AG08396 (cell line): ENCODE measurements around the gene DAAM1.

Experiments
- DNase-seq: peaks from one replicate; pipeline ENCODE4 v3.0.0; 2012; ENCODE audit warnings: low spot score, mixed read lengths

Gene DAAM1

DNA sequence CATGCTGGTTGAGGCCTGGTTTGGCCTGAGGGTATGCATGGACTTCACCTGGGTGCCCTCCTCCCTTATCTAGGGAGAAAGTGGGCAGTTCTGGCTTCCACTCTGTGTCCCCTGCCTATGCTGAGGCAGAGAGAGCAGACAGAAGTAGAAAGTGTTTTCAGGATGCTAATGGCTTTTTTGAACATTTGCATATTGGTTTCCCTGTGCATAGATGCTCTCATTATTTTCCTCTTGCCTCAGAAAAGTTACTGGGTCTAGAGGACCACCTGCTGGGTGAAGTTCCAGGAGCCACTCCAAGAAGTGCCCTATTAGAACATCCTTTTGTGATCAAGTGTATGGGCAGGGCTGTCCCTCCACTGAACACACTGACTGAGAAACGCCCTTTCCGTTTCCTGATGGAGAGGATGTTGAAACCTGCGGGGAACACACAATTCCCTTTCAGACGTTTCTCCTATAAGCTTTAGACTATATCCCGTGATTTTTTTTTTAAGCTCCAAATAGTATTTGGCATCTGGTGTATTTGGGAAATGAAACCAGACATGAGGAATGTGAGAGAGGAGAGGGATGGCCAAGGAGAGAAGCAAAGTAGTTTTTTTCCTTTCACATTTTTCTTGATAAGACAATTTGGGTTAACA, 66.6 kb downstream of the DAAM1 start:
- DNase-seq: no peak

DNA sequence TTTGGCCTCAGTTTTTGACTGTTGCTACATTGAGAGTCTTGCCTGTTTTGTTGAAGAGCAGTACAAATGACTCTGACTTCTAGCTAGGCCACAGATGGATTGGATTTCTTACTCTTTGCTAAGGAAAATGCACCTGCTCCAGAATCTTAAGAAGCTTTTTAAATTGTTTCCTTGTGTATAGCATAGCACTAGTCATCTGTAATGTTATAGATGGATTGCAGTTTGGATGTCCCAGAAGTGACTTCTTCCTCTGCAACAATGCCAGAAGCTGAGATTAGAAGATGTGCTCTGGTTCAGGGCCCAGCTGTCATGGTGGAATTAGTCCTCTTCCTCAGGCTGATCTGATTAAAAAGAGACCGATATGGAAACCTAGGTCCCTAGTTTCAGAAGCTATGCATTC, 67.9 kb downstream of the DAAM1 start:
- no peak for DNase-seq

DNA sequence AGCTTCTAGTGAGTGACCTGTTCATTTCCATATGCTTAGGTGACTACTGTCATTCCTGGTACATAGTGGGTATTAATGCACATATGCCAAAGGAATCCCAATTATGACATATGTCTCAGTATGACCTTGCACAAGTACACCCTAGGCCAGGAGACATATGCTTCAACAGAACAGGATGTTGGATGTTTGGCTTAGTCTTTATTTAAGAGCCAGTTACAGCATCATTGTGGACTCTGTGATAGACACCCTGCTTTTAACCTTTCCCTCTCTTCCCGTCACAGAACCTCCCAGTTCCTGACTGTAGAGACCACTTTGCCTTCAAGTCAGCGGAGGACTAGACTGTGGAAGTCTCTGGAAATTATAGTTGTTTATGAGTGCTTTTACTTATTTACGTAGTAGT, 72.9 kb downstream of the DAAM1 start:
- no peak for DNase-seq

DNA sequence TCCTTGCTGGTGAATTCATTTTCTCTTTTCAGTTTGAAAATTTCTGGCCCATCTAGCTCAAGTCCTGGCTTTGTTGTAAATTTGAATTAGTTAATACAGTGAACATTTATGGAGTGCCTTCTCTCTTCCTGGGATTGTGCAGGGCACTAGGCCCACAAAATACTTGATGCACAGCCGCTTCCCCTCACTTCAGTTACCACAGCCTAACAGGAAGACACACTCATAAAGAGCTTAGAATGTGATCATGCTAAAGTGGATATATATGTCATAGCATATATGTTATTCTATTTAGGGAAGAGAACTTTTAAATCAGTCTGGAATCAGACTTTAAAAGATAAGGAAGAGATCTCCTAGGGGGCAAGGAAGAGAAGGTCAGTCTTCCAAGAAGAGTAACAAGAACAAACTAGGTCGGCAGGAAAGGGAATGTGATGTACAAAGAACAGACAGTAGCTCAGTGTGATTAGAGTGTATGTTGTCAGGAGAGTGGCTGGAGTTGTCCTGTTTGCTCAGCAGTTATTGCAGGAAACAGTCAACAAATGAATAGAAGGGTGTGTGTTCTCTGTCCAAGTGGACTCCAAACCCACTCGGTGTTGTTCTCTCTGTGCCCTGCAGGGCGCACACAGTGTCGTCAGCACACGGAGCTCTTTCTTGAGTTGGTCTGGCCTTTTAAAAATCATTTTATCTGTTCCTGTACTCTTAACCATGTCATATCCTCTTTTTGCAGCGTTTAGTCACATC, 74.4 kb downstream of the DAAM1 start:
- no peak for DNase-seq

DNA sequence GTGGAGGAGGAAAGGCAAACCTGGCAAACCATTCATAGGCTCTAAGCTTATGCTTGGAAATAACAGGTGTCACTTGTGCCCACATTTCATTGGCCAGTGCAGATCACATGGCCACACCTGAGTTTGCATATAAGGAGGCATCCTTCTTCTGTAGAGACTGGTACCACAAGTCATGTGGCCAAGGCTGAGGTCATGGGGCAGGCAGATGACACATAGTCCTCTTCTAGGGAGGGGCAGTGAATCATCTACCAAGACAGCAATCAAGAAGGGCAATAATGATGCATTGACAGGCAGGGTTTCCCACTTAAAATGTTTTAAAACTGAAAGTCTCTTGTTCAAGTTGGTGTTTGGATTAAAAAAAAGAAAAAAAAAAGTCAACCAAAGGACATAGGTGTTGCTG, 77.3 kb downstream of the DAAM1 start:
- no peak for DNase-seq

DNA sequence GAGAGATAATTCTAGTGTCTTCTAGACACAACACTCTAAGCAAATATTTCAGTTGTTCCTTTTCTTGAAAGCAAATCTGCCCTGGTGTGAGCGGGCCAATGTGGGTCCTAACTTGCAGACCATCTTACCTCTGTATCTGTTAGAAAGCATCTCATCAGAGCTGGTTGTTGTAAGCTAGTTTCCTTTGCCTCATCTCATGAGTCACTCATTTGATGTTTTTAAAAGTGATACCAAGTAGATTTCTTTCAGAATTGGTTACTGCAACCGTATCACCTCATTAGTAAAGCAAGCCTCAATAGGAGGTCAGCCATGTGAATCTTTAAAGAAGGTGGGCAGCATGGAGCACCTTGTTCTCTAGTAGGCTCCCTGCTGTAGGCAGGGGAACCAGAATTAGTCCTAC, 78.6 kb downstream of the DAAM1 start:
- DNase-seq: no peak

DNA sequence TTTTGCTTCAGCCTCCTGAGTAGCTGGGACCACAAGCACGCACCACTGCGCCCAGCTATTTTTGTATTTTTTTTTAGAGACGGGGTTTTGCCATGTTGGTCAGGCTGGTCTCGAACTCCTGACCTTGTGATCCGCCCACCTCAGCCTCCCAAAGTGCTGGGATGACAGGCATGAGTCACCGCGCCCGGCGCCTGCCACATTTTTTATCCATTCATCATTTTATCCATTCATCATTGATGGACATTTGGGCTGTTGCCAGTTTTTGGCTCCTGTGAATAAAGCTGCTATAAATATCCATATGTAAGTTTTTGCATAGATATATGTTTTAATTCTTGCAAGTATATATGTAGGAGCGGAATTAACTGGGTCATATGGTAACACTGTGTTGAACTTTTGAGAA, 79.5 kb downstream of the DAAM1 start:
- DNase-seq: no peak

DNA sequence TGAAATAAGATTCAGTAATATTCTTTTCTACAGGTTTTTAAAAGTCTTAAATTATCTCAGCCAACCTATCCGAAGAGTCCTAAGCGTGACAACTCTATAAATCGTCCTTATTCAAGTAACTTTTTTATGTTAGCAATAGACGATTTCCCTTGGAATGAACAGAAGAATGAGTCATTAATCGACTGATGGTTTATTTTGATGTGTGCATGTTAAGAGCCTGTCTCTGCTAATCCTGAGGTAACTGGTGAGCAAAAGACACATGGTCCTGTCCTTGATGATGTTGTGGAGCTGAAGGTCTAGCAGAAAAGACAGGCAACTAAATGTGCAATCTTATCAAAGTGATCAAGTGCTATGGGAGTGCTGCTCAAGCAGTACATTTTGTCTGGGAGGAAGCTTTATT, 80.4 kb downstream of the DAAM1 start:
- DNase-seq: no peak

DNA sequence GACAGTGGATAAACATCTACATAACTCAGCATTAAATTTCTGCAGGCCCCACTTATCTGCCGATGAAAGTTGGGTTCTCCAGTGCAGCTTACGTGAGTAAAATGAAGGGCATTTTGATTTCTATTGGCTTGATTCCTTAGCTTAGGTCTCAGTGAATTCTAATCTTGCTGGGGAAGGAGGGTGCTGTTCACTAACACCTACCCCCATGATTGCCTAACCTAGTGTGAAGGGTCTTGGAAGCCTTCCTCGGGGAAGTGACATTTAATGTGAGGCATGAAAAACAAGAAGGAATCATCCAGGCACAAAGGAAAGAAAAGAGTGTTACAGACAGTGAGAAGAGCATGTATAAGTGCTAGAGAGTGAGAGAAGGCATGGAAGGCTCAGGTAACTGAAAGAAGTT, 81.0 kb downstream of the DAAM1 start:
- no peak for DNase-seq

DNA sequence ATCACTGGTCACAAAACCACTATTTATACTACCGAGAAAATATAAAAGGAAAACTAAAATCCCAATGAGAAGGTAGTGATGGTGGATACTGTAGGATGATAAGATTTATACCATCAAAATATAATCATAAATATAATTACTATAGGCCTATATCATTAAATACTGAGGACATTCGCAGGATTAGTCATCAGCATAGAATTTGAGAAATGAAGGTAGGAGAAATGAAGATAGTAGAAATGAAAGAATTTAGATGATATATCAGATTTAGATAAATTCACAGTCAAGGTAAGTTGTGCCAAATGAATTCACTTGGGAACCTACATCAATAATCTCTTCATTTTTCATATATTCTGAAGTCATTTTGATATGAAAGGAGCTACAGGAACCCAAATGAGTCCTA, 82.8 kb downstream of the DAAM1 start:
- no peak for DNase-seq

DNA sequence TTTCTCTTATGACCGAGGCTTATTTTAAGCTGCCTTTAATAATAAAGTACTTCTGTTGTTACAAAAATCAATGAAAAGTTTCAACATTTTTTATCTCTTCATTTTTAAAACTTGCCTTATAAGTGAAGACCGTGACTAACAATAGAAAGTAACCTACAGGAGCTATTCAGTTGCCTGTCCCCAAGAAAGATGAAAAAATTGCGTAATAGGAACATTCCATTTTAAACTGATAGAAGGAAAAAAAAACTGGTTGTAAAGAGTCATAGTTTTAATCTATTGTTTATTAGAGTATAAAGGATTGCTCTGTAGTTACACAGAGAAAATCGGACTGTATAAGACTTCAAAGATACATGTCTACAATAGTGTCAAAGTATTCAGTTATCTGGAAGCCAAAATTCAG, 83.3 kb downstream of the DAAM1 start:
- no peak for DNase-seq

DNA sequence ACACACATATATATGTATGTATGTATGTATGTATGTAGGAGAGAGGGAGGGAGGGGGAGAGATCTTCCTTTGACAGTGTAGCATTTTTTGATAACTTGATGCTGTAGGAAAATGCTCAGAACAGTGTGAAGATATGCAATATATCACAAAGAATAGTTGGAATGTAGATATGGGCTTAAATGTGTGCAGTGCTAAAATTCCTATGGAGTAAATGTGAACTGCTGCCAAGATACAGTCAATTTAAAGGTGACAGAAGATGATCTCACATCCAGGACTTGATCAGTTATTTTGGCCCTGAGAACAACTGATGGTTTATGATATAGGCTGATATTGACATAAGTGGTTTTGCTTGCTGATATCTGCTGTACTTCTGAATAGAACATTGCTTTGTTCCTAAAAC, 84.2 kb downstream of the DAAM1 start:
- no peak for DNase-seq

DNA sequence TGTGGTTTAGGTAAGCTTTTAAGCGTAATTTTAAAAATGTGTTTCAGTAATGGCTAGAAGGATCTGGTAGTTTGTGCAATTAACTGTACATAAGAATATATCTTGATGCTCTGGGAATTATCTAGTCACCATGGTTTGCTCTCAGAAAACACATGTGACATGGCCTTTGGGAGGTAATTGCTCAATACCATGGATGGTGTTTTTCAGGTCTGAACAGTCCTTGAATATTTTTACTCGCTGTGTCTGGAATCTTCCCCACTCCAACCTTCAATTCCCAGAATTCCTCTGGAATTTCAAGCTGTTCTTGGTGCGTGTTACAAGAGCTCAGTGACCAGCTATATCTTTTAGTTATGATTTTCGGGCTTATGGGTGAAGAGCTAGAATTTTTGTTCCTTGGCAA, 85.3 kb downstream of the DAAM1 start:
- DNase-seq: no peak

DNA sequence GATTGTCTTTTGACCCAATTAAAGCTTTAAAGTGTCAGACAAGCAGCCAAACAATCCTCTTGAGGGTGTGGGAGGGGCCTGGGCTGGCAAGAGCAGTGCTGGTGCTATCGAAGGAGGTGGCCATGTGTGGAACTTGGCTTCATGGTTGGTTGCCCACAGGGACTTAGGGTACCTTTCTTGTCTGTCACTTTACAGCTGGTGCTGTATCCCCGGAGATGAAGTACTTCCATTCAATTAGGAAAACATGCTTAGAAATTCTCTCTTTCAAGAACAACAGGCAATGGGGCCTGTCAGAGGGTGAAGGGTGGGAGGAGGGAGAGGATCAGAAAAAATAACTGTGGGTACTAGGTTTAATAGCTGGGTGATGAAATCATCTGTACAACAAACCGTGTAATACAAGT, 86.5 kb downstream of the DAAM1 start:
- no peak for DNase-seq

DNA sequence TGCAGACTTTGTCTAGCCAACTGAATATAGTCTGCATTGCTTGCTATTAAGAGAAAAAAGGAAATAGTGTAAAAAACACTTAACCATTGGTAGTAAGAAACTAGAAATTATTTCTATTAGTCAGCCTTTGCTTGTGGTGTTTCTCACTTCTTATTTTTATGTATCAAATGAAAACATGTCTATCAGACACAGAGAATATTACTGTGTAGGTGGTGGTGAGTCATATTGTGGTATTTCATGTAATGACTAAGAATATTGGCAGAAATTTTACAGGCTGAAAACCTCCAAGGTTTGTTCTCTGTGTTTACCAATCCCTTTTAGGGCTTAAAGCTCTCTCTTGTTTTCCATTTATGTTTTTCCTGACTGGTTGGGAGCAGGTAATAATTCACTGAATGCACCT, 87.2 kb downstream of the DAAM1 start:
- peak; percentile 35 for DNase-seq

DNA sequence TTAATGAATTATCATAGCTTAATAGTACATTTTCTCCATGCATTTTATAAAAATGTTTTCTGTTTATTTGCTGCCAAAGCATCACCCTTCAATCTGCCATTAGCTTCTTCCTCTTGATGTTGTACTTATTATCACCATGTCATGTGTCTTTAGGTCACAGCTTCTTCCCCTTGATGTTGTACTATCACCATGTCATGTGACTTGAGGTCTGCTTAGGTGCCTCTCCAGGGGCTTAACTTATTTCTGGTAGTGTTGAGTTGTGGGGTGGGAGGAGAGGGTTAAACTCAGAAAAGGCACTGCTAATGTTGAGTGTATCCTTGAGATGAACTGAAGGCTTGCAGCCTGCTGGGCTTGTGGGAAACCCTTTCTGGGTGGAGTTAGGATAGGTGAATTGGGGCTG, 87.8 kb downstream of the DAAM1 start:
- DNase-seq: no peak

DNA sequence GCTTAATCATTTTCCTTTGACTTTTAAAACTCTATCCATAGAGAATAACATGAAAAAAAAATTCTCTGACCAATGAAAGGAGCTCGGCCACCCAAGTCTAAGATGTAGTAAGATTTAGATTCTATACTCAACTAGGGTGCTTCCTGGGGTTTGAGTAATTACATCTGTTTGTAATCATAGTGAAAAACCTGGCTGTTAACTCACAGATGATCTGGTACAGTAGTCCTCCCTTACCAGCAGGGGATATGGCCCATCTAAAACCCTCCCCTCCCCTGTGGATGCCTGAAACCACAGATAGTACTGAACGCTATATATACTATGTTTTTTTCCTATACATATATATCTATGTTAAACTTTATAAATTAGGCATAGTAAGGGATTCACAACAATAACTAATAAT, 89.2 kb downstream of the DAAM1 start:
- DNase-seq: no peak

DNA sequence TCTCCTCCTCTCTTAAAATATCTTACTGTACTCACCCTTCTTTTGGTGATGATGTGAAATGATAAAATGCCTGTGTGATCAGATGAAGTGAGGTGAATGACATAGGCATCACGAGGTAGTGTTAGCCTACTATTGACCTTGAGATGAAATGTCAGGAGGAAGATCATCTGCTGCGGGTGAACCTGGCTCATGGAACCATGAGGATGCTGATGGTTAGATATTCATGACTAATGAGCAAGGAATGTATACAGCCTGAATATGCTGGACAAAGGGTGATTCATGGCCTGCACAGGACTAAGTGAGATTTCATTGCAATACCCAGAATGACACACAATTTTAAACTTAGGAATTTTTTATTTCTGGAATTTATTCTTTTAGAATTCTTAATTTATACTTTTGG, 89.6 kb downstream of the DAAM1 start:
- DNase-seq: peak; percentile 57

DNA sequence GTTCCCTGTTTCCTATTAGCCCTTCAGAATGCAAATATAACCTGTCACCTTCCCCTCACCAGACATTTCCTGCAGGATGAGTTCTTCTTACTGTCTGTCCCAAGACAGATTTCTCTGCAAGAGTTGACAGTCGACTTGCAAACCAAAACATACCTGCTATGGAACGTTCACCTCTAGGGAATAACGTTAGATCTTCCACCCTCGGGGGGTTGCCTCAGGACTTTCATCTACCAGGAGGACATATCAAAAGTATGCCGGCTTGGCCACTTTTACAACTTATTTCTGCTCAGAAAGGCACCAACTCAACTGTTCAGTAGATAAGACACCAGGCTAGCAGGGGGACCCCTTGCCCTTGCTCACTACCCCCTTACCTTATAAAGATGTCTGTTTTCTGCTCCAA, 92.5 kb downstream of the DAAM1 start:
- no peak for DNase-seq

DNA sequence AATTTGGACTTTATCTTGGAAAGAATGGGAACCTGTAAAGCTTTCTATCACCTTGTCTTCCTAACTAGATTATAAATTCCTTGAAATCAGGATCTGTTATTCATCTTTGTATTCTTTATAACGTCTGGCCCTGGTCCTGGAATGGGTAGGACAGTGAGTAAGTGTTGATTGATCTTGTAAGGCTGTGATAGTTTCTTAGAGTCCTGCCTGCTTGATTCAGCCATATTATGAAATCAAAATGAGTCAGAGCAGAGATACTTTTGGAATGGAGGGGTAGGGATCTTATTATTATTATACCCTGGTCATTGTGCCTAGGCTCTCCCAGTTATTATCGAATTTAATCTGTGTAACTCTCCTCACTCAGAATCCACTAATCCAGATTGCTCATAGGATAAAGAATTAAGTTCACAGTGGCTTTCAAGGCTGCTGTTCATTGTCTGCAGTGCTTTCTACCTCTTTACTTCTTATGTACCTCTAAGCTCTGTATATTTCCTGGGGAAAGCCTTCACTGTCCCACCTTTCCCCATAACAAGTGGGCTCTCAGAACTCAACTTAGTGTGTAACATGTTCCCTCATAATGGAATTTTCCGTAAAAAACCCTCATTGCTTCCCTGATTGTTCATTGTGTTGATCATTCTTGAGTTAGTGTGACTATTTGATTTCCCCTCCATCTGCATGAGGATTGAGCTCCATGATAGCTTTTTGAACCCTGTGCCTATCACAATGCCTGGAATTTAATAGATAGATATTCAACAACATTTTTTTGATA, 93.3 kb downstream of the DAAM1 start:
- no peak for DNase-seq

DNA sequence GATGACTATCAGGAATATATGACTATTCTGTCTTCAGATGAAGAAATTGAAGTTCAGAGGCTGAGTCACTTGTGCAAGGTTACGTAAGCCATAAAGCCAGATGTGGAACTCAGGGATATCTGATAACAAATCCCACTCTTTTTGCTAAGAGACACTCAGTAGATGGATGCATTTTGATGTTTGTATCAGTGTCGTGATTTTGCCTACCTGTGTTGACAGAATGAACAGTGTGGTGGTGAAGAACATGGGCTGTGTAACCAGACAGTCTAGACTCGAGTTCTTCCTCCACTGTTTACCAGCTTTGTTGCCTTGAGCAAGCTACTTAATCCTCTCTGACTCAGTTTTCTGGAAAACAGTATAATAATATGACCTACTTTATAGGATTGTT, 93.9 kb downstream of the DAAM1 start:
- DNase-seq: no peak

DNA sequence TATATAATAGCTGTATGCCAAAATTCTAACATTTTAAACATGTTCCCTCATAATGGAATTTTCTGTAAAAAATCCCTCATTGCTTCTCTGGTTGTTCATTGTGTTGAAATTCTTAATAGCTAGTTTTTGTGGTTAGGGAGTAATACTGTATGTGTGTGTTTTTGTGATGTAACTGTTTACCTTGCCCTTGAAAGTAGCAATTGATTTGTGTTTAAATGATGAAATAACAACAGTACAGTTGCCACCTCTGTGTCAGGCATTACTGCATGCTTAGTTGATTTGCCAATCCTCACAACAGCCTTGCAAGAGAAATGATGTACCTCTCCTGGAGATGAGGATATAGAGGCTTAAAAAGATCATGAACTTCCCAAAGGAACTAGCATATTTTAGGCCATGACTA, 94.9 kb downstream of the DAAM1 start:
- DNase-seq: no peak

DNA sequence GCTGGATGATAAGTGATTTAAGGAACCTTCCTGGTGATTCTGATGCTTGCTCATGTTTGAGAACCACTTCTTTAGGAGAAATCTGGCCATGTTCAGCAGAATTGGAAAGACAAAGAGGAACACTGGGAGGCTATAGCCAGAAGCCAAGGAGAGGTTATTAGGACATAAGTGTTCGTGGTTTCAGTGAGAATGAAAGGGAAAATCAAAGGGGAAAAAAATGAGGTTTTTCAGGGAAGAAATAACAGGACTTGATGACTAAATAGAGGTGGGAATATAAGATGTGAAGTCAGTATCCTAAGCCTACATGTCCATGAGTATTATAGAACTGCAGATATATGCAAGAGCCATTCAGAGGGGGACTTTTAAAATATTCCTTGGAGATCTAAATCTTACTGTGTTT, 95.6 kb downstream of the DAAM1 start:
- no peak for DNase-seq

DNA sequence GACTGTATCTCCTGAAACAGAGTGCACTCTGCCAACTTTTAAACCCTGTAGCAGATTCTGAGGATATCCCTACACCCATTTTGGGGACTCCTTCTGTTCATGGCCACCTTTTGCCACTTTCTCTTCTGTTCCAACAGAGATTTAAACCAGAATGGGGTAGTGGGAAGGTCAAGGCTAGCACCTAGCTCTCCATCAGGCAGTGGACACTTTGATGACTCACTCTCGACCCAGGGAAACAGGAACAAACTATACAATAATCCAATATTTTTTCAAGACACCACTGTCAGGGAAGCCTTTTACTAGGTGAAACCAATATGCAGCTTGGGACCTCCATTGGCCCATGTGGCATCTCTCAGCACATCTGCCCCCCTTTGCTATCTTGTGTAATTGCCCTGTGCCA, 103.6 kb downstream of the DAAM1 start:
- no peak for DNase-seq
